NCI-H82 treated with DMSO at 0.1 percent for 48 hours (cell line): Measurements from ENCODE around the gene CARM1.
"Not testable (repeated sequence)": the region's sequence is repeated elsewhere in the genome, so short reads cannot be mapped to it uniquely, and the experiment has no call there.

Experiments used
- DNase-seq: peaks from one replicate; lab custom pipeline; 2025; ENCODE audit not compliant: unreplicated experiment; lab: John Stamatoyannopoulos, UW

CARM1 gene

GRCh38 chr19:10846500-10847202 is 24.7 kb upstream of the CARM1 start:
- no peak for DNase-seq

GRCh38 chr19:10848230-10848856 is 23.0 kb upstream of the CARM1 start, which contains the start of gene C19orf38:
TSS of gene C19orf38 (plus strand) at chr19:10848415. CDS start at chr19:10848509, 94 bp downstream.
- DNase-seq: no peak

DNA sequence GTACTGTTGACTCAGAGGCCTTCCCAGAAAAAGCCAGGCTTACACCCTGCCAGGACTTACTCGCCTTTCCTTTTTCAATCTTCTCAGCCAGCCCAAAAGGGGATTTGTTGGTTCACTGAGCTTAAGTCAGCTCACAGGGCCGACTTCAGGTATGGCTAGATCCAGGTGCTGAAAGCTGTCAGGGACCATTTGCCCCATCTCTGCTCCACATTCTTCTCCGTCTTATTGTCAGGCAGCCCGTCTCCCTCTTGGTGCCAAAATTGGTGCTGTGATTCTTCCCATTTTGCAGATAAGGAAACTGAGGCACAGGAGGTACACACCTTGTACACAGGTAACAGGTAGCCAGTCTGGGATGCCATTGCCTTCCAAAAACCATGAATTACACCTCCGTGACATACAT is 20.7 kb upstream of the CARM1 start:
- DNase-seq: no peak

DNA sequence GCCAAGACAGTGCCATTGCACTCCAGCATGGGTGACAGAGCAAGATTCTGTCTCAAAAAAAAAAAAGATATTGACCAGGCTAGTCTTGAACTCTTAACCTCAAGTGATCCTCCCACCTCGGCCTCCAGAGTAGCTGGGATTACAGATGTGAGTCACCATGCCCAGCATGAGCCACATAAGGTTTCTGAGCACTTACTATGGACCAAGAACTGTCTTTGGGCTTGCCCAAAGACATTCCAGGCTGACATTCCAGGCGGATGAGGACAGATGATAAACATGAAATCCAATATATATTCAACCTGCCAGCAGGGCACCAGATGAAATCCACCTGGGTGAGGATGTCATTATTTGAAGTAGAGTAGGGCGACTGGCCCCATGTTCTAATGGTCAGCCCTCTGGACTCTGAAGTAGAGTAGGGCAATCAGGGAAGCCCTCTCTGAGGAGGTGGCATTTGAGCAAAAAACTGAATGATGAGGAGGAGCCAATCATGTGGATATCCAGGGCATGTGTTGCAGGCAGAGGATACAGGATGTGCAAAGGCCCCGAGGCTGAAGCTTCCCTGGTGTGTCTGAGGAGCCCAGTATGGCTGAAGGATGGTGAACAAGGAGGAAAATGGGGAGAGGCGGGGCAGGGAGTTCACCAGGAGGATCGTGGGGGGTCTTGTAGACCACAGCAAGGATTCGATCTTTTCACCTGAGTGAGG is 19.1 kb upstream of the CARM1 start:
- DNase-seq: no peak

DNA sequence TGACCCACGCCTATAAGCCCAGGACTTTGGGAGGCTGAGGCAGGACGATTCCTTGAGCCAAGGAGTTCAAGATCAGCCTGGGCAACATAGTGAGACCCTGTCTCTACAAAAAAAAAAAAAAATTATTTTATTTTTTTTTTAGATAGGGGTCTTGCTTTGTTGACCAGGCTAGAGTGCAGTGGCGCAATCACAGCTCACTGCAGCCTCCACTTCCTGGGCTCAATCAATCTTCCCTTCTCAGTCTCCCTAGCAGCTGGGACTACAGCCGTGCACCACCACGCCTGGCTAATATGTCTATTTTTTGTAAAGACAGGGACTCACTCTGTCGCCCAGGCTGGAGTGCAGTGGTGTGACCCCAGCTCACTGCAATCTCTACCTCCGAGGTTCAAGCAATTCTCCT is 18.4 kb upstream of the CARM1 start:
- no peak for DNase-seq

GRCh38 chr19:10854350-10855089 is 16.8 kb upstream of the CARM1 start:
- no peak for DNase-seq

DNA sequence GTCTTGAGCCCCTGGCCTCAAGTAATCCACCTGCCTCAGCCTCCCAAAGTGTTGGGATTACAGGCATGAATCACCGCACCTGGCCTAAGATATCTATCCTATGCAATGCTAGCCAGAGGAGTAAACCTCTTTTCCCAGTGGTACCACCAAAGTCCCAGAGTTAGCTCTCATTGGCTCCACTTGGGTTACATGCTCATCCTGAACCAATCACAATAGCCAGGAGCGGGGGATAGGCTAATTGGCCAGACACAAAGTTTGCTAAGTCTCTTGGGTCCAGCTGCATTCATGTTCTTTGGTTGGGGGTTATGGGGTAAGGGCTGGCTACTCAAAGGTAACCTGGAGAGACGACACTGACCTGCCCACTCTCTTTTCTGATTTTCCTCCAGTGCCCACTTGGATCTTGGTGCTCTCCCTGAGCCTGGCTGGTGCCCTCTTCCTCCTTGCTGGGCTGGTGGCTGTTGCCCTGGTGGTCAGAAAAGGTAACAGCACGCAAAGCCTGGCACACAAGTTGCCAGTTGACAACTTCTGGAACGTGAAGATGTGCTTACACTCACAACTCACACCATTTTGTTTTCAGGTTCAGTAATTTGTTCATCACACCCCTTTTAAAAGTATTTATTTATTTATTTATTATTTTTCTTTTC is 15.4 kb upstream of the CARM1 start:
- DNase-seq: no peak

DNA sequence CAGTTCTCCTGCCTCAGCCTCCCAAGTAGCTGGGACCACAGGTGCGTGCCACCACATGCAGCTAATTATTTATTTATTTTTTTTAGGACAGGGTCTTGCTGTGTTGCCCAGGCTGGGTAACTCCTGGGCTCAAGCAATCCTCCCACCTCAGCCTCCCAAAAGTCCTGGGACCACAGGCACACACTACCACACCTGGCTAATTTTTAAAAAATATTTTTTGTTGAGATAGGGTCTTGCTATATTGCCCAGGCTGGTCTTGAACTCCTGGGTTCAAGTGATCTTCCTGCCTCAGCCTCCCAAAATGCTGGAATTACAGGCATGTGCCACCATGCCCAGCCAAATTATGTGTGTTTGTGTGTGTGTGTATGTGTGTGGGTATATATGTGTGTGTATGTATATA is 14.5 kb upstream of the CARM1 start:
- DNase-seq: not testable (repeated sequence)

- DNase-seq: no peak
These were observed 13.0 kb upstream of the CARM1 start for GRCh38 chr19:10858204-10858828.

DNA sequence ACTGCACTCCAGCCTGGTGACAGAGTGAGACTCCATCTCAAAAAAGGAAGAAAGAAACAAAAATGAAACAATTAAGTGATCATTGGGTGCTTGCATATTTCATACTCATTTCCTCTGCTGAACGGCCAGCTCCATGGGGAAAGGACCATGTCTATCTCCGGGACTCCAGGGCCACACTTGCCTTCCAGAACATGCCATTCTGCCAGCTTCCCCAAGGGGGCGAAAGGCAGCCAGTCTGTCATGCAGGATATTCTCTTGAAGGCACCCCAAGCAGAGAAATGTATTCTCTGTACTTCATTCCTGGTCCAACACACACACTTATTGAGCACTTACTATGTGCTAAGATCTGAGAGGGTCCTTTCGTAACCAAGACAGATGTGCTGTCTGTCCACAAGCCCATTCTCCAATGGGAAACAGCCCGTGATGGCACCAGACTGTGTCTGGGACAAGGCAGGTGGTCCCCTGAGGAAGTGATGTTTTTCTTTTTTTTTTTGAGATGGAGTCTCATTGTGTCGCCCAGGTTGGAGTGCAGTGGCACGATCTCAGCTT is 10.2 kb upstream of the CARM1 start:
- no peak for DNase-seq

- no peak for DNase-seq
These were observed 8.7 kb upstream of the CARM1 start for GRCh38 chr19:10862561-10863106.

- no peak for DNase-seq
These were observed 8.1 kb upstream of the CARM1 start for GRCh38 chr19:10863107-10863717.

GRCh38 chr19:10864538-10864899 is 6.8 kb upstream of the CARM1 start:
- DNase-seq: peak; percentile 57

DNA sequence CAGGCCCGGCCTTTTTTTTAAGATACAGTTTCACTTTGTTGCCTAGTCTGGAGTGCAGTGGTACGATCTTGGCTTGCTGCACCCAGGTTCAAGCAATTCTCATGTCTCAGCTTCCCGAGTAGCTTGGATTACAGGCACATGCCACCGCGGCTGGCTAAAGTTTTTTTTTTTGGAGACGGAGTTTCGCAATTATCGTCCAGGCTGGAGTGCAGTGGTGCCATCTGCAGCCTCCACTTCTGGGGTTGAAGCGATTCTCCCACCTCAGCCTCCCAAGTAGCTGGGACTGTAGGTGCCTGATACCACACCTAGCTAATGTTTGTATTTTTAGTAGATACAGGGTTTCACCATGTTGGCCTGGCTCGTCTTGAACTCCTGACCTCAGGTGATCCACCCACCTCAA is 4.9 kb upstream of the CARM1 start:
- no peak for DNase-seq

DNA sequence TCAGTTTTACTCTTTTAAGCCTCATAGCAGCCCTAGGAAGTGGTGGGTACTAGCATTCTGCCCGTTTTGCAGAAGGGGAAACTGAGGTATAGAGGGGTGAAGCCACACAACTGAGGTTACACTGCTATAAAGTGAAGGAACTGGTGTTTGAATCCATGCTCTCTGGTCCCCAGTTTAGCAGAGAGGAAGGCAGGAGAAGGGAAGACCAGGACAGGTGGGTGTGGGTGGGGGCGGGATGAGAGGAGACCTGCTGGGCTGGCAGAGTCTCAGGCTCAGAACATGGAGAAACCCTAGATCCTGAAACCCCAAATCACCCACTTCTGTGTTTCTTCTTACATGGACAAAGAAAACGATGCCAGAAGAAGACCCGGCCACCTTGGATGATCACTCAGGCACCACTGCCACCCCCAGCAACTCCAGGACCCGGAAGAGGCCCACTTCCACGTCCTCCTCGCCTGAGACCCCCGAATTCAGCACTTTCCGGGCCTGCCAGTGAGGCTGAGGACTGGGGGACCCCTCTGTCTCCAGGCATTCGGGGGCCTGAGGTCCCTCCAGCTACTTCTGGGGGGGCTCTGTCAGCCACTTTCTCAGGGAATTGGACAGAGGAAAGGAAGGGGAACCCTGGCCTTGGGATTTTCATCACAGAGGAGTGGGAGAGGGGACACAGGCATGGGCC is 2.3 kb upstream of the CARM1 start:
- DNase-seq: no peak

DNA sequence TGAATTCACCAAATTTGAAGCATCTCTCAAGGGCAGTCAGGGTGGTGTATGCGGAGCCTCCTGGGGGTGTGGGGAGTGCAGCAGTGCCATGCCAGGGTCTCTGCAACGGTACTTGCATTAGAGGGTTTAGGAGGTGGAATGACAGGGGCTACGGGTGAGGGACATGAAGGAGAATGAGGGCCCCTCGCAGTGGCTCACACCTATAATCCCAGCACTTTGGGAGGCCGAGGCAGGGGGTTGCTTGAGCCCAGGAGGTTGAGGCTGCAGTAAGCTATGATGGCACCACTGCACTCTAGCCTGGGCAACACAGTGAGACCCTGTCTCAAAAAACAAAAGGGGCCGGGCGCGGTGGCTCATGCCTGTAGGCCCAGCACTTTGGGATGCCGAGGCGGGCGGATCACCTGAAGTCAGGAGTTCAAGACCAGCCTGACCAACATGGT is 1.5 kb upstream of the CARM1 start:
- DNase-seq: not testable (repeated sequence)

DNA sequence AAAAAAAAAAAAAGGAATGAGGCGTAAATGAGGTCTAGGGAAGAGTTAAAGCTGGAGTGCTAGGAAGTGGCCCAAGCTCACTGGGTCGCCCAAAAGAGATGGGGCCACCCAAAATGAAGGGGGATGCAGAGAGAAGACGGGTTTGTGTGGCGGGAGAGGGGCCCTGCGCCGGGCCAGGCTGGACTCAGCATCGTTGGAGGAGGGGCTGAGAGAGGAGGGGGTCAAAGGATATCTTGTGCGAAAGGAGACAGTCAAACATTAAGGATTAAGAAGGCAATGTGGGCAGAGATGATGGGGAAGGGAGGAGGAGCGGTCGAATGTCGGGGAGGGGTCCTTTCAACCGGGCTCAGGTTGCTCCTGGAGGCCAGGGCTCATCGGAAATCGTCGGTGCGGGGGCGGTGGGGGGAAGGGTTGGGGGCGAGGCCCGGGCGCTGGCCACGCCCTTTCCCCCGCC is 825 bp upstream of the CARM1 start:
- peak; percentile 91 for DNase-seq

- DNase-seq: no peak
These were observed 575 bp downstream of the CARM1 start for GRCh38 chr19:10871711-10872545.
